Psoas muscle (tissue), 8 donors: ENCODE measurements around the gene PRPF40B. TPM values are rescaled to one million over a fixed set of nuclear protein-coding genes. Genes with fewer than 3 reads are reported as not detected.
A peak's percentile ranks its signal among the peaks of the same experiment; 100 is the strongest.

Experiments
- ATAC-seq, 4 donors: fragments of 200-7000 bp; cut with Tn5 transposase; one replicate each; pipeline ENCODE4 v1.9.1; 2020; ENCODE audit warnings: moderate library complexity in 3 of 4, mild to moderate bottlenecking in 2 of 4
- DNase-seq, 2 donors: peaks; one replicate each; pipeline ENCODE4 v3.0.0-alpha.2; 2020
- H3K27ac ChIP-seq: fragments of 200-600 bp; one replicate; pipeline ENCODE4 v1.8.0; 2022
- H3K27me3 ChIP-seq, 3 donors: fragments of 200-600 bp in 1 of 3; one replicate each; pipeline versions ENCODE4 v1.6.1 to v1.8.0; 2013 to 2022; ENCODE audit warnings: low read length in 2 of 3, mild to moderate bottlenecking in 2 of 3, moderate library complexity in 1 of 3; ENCODE audit not compliant: insufficient read depth in 3 of 3
- H3K36me3 ChIP-seq, 2 donors: fragments of 200-600 bp in 1 of 2; one replicate each; pipeline versions ENCODE4 v1.6.1 to v1.8.0; 2013 to 2022; ENCODE audit warnings: low read depth in 1 of 2, mild to moderate bottlenecking in 1 of 2, moderate library complexity in 1 of 2; ENCODE audit not compliant: insufficient read depth in 1 of 2
- H3K4me1 ChIP-seq: fragments of 200-600 bp; one replicate; pipeline ENCODE4 v1.8.0; 2022
- H3K4me3 ChIP-seq: fragments of 200-600 bp; one replicate; pipeline ENCODE4 v1.8.0; 2022; ENCODE audit warnings: mild to moderate bottlenecking
- H3K9me3 ChIP-seq: fragments of 200-600 bp; one replicate; pipeline ENCODE4 v1.8.0; 2022
- WGBS, 3 donors: extraction: QIAGEN DNeasy Blood & Tissue Kit; methylation state at CpG; one replicate each; pipeline versions ENCODE4 v1.1.6 to v1.1.7; 2013; 5-methylcytosine and 5-hydroxymethylcytosine counted together
- intact Hi-C, 2 donors: fragments of 100-400 bp; cut with DNase I; formaldehyde crosslinking; loops; one replicate each; pipeline versions ENCODE4 v1.11.0 to v1.14.2; 2022
- polyA plus RNA-seq, 3 donors: library from polyadenylated mRNA; stranded (reverse); fragments of 200-250 nt; gene quantifications; one replicate each; pipeline ENCODE4 v1.2.3, GENCODE V29; 2013
- total RNA-seq, 4 donors: library from RNA; stranded (reverse); fragmentation: NEBNext Ultra II Directional in 2 of 4; extraction: Animal tissue kit (Norgen Biotek cat#: 25700) in 2 of 4; gene quantifications; one replicate each; pipeline versions ENCODE4 v1.2.1 to v1.2.4, GENCODE V29; 2021 to 2023
- TF ChIP-seq, protein P1 (sequence below): fragments of 200-600 bp; IDR thresholded peaks from one replicate; pipeline ENCODE4 v1.8.0; 2022; ENCODE audit warnings: antibody characterized with exemption
- donor health status: healthy with polysubstance abuse.
- donor health status: DM: no; HTN: no; CAD: no; lungs with moderate emphysema.
- donor health status: Bipolar disorder and iron deficiency.
- donor health status: healthy.
- donor health status: DM: yes; HTN: yes; CAD: no.
- donor health status: DM: no; HTN: no; CAD: no.
- donor health status: DM: no; HTN: no; CAD: no.
- donor health status: DM: yes; HTN: yes; CAD: no.

PRPF40B gene
- total and polyA plus RNA-seq, 7 donors = 10.1 to 26.1 (median 24.5) TPM

DNA sequence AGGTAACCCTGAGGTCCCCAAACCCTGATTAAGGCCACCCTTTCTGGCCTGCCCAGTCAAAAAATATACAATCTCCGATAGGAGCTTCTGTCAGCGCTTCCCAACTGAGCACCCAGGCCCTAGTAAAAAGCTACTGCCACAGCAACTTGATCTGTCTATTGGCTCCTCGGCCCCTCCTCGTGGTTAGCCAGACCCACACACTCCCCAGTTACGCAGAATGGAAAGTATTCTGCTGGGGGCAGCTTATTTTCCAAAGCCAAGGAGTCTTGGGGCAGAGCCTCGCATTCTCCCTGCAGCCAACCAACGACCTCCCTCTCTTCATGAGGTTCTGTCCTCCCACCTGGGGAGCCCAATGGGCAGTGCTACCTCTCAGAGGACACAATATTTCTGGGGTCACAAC, 51.8 kb downstream of the PRPF40B start:
- TF ChIP-seq, protein P1, sequence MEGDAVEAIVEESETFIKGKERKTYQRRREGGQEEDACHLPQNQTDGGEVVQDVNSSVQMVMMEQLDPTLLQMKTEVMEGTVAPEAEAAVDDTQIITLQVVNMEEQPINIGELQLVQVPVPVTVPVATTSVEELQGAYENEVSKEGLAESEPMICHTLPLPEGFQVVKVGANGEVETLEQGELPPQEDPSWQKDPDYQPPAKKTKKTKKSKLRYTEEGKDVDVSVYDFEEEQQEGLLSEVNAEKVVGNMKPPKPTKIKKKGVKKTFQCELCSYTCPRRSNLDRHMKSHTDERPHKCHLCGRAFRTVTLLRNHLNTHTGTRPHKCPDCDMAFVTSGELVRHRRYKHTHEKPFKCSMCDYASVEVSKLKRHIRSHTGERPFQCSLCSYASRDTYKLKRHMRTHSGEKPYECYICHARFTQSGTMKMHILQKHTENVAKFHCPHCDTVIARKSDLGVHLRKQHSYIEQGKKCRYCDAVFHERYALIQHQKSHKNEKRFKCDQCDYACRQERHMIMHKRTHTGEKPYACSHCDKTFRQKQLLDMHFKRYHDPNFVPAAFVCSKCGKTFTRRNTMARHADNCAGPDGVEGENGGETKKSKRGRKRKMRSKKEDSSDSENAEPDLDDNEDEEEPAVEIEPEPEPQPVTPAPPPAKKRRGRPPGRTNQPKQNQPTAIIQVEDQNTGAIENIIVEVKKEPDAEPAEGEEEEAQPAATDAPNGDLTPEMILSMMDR = no peak
- WGBS, 3 donors = 33 to 45% (median 43%) methylated on average over 7 of the region's 7 CpGs
- H3K27me3 ChIP-seq = no peaks in the 10 kb centered on the region
- DNase-seq (no peak), ATAC-seq (no peak)
- H3K27ac ChIP-seq = peak overlapping the region; percentile 85
- H3K36me3 ChIP-seq = no peaks in the 10 kb centered on the region
- peaks cover 59% of the 10 kb centered on the region for H3K4me1 ChIP-seq
- no peak overlapping the region for H3K4me3 ChIP-seq
- intact Hi-C loops = no loop called here
- no peaks in the 10 kb centered on the region for H3K9me3 ChIP-seq

- 85 to 89% (median 86%) methylated on average over 3 of the region's 3 CpGs for WGBS, 3 donors
- ATAC-seq (no peak), DNase-seq (no peak)
- Histone ChIP-seq H3K36me3 (no peaks in the 10 kb centered on the region), H3K4me3 (no peak overlapping the region), H3K9me3 (no peaks in the 10 kb centered on the region), H3K4me1 (peaks cover 26% of the 10 kb centered on the region), H3K27ac (no peak overlapping the region), H3K27me3 (no peaks in the 10 kb centered on the region)
- TF ChIP-seq, protein P1 = no peak
- intact Hi-C loops = no loop called here
These were observed 55.4 kb downstream of the PRPF40B start for GRCh38 chr12:49678711-49679110.

DNA sequence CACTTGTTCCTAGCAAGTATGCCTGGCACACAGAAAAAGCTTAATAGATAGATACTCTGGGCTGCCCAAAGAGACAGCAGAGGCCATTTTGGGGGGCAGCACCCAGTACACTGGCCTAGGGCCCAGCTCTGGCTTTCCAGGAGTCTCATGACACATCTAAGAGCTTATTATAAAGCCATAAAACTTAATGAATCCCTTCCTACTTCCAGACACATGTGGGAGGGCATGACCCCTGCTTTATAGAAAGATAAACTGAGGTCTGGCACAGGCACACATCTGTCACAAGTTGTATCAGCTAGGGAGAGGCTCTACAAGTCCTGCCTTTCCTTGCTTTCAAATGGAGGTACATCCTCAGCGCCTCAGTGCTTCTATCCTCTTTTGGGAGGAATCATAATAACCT, 56.7 kb downstream of the PRPF40B start:
- Histone ChIP-seq H3K9me3 (no peaks in the 10 kb centered on the region), H3K27ac (no peak overlapping the region), H3K4me3 (no peak overlapping the region), H3K4me1 (peaks cover 13% of the 10 kb centered on the region), H3K36me3 (no peaks in the 10 kb centered on the region), H3K27me3 (no peaks in the 10 kb centered on the region)
- TF ChIP-seq, protein P1 = no peak
- DNase-seq (no peak), ATAC-seq (no peak)
- intact Hi-C loops = no loop called here
- WGBS, 3 donors = 96 to 100% (median 100%) methylated on average over 1 of the region's 1 CpG

DNA sequence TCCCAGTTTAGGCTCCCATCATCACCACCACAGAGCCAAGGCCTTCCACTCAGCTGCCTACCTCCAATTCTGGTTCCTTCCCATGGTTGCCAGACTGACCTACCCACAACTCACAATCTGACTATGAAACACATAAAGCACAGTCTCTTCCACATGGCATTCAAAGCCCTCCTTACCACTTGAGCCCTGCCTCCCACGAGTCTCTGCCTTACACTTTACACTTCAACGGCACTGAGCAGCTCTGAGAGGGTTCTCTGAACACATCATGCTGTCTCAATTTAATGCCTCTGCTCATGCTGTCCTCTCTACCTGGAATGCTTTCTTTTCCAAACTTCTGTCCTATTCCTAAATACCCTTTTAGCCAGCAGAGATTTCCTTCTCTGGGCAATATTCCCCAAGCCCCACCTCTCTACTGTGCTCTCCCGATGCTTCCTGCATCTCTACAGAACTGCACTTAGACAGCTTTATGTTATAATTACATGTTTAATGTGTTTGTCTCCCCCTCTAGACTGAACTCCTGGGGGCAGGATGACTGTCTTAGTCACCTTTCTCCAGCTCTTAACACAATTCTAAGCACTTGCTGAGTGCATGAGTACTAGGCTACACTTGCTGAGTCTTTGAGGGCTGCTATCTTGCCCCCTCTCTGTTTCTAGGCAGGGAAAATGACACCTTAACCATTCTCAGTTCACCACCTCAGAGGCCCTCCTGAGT, 60.4 kb downstream of the PRPF40B start:
- 71 to 80% (median 80%) methylated on average over 3 of the region's 3 CpGs for WGBS, 3 donors
- H3K27ac ChIP-seq = no peak overlapping the region

More for the DNA sequence above, 60.4 kb downstream of the PRPF40B start:
- TF ChIP-seq, protein P1 = no peak
- Histone ChIP-seq H3K4me3 (no peak overlapping the region), H3K36me3 (no peaks in the 10 kb centered on the region), H3K9me3 (no peaks in the 10 kb centered on the region), H3K4me1 (no peaks in the 10 kb centered on the region), H3K27me3 (no peaks in the 10 kb centered on the region)
- DNase-seq (no peak), ATAC-seq (no peak)
- intact Hi-C loops = no loop called here
